NCI-H2227 treated with DMSO at 0.1 percent for 48 hours (cell line): ENCODE data around the gene NLRP3.
"Not testable (repeated sequence)": the region's sequence is repeated elsewhere in the genome, so short reads cannot be mapped to it uniquely, and the experiment has no call there.

Experiments used
- DNase-seq: peaks from one replicate; lab custom pipeline; 2025; lab: John Stamatoyannopoulos, UW

Gene NLRP3

GRCh38 chr1:247390996-247391395 is 25.0 kb upstream of the NLRP3 start:
- no peak for DNase-seq

- no peak for DNase-seq
Observed at GRCh38 chr1:247392088-247392487, 23.9 kb upstream of the NLRP3 start.

GRCh38 chr1:247395075-247395474 is 20.9 kb upstream of the NLRP3 start:
- not testable (repeated sequence) for DNase-seq

GRCh38 chr1:247400685-247401084 is 15.3 kb upstream of the NLRP3 start:
- DNase-seq = no peak

GRCh38 chr1:247401310-247402119 is 14.5 kb upstream of the NLRP3 start:
- DNase-seq = no peak

GRCh38 chr1:247402120-247402675 is 13.8 kb upstream of the NLRP3 start:
- no peak for DNase-seq

GRCh38 chr1:247406014-247406656 is 9.8 kb upstream of the NLRP3 start:
- DNase-seq = no peak

GRCh38 chr1:247407180-247407616 is 8.8 kb upstream of the NLRP3 start:
- no peak for DNase-seq

- DNase-seq = no peak
Observed at GRCh38 chr1:247408100-247408499, 7.9 kb upstream of the NLRP3 start.

- DNase-seq = no peak
Observed at GRCh38 chr1:247409869-247410544, 6.0 kb upstream of the NLRP3 start.

- no peak for DNase-seq
Observed at GRCh38 chr1:247411621-247412327, 4.2 kb upstream of the NLRP3 start.

- no peak for DNase-seq
Observed at GRCh38 chr1:247417831-247418230, 1.9 kb downstream of the NLRP3 start.

GRCh38 chr1:247419336-247419735 is 3.4 kb downstream of the NLRP3 start:
- DNase-seq = no peak

- no peak for DNase-seq
Observed at GRCh38 chr1:247421074-247421473, 5.1 kb downstream of the NLRP3 start.

GRCh38 chr1:247429496-247429895 is 13.5 kb downstream of the NLRP3 start:
- DNase-seq = no peak

GRCh38 chr1:247430434-247430833 is 14.5 kb downstream of the NLRP3 start:
- no peak for DNase-seq

GRCh38 chr1:247431643-247432042 is 15.7 kb downstream of the NLRP3 start:
- DNase-seq = no peak

- DNase-seq = no peak
Observed at GRCh38 chr1:247434005-247434404, 18.0 kb downstream of the NLRP3 start.

GRCh38 chr1:247435030-247435758 is 19.2 kb downstream of the NLRP3 start:
- no peak for DNase-seq

GRCh38 chr1:247435759-247436147 is 19.8 kb downstream of the NLRP3 start:
- no peak for DNase-seq
